Sigmoid colon (tissue), 7 donors: Measurements from ENCODE around the gene PLA2G15. TPM values are rescaled to one million over a fixed set of nuclear protein-coding genes. Genes with fewer than 3 reads are reported as not detected.
A peak's percentile ranks its signal among the peaks of the same experiment; 100 is the strongest.

Experiments
- DNase-seq: peaks from one replicate; pipeline ENCODE4 v3.0.0-alpha.2; 2019
- H3K27ac ChIP-seq, 4 donors: fragments of 200-600 bp; sonication (generic); one replicate each; pipeline ENCODE4 v1.5.1; 2016 to 2019; ENCODE audit warnings: mild to moderate bottlenecking in 1 of 4
- H3K27me3 ChIP-seq, 3 donors: fragments of 200-600 bp; sonication (generic); one replicate each; pipeline ENCODE4 v1.5.1; 2019; ENCODE audit warnings: mild to moderate bottlenecking in 1 of 3
- H3K36me3 ChIP-seq, 4 donors: fragments of 200-600 bp; sonication (generic); one replicate each; pipeline ENCODE4 v1.5.1; 2016 to 2019
- H3K4me1 ChIP-seq, 4 donors: fragments of 200-600 bp; sonication (generic); one replicate each; pipeline ENCODE4 v1.5.1; 2017 to 2019
- H3K4me3 ChIP-seq, 4 donors: fragments of 200-600 bp; sonication (generic); one replicate each; pipeline ENCODE4 v1.5.1; 2017 to 2019; ENCODE audit warnings: mild to moderate bottlenecking in 2 of 4, moderate library complexity in 1 of 4
- H3K9me3 ChIP-seq, 4 donors: fragments of 200-600 bp in 3 of 4; sonication (generic) in 3 of 4; one replicate each; pipeline versions ENCODE4 v1.5.1 to v1.6.1; 2013 to 2019
- EP300 ChIP-seq, 4 donors: sonication (generic); formaldehyde crosslinking; IDR thresholded peaks; one replicate each; pipeline ENCODE4 v1.6.1; 2017; ENCODE audit warnings: antibody characterized with exemption in 4 of 4
- POLR2A ChIP-seq, 2 donors: fragments of 450-650 bp; IDR thresholded peaks; one replicate each; pipeline ENCODE4 v1.6.1; 2016; ENCODE audit warnings: antibody characterized with exemption in 2 of 2, mild to moderate bottlenecking in 2 of 2, moderate library complexity in 2 of 2
- POLR2AphosphoS5 ChIP-seq, 4 donors: sonication (generic); formaldehyde crosslinking; IDR thresholded peaks; one replicate each; pipeline ENCODE4 v1.6.1; 2017; ENCODE audit warnings: antibody characterized with exemption in 4 of 4
- WGBS, 2 donors: extraction: QIAGEN DNeasy Blood & Tissue Kit; methylation state at CpG; one replicate each; pipeline ENCODE4 v1.1.7; 2013; 5-methylcytosine and 5-hydroxymethylcytosine counted together
- intact Hi-C: fragments of 100-400 bp; cut with DNase I; formaldehyde crosslinking; loops from one replicate; pipeline ENCODE4 v1.15.1; 2023
- polyA plus RNA-seq, 3 donors: library from polyadenylated mRNA; stranded (reverse); fragments of 200-250 nt; gene quantifications; one replicate each; pipeline ENCODE4 v1.2.3, GENCODE V29; 2013
- total RNA-seq, 4 donors: library from RNA; depleted of rRNA; stranded (reverse); fragments of >200 nt; gene quantifications; one replicate each; pipeline ENCODE4 v1.1.0, GENCODE V29; 2016
- TF ChIP-seq, protein P1 (sequence below), 4 experiments: fragments of 450-650 bp in 3 of 4; fragments of 200-600 bp in 1 of 4; IDR thresholded peaks; one replicate each; pipeline ENCODE4 v1.5.1; 2016 to 2019; ENCODE audit warnings: antibody characterized with exemption in 4 of 4, mild to moderate bottlenecking in 3 of 4, moderate library complexity in 2 of 4
- donor health status: healthy with polysubstance abuse.
- donor health status: Bipolar disorder and iron deficiency.
- donor health status: healthy.

PLA2G15 gene
- total and polyA plus RNA-seq, 7 donors, result 4.2 to 15.7 (median 10.2) TPM

GRCh38 chr16:68282064-68282452 is 36.9 kb downstream of the PLA2G15 start:
- Histone ChIP-seq H3K9me3 (no peaks in the 10 kb centered on the region), H3K4me1 (peaks cover 0 to 1% (median under 1%) of the 10 kb centered on the region in 4 donors), H3K4me3 (no peak overlapping the region), H3K27me3 (no peaks in the 10 kb centered on the region), H3K27ac (no peak overlapping the region), H3K36me3 (peaks cover 0 to 9% (median 3%) of the 10 kb centered on the region in 4 donors)
- intact Hi-C loops, result no loop called here
- WGBS, 2 donors, result 80 to 90% methylated on average over 4 of the region's 4 CpGs
- no peak for DNase-seq
- TF ChIP-seq EP300 (IDR thresholded peaks at IDR 0.05), result no peak
- TF ChIP-seq, protein P1, sequence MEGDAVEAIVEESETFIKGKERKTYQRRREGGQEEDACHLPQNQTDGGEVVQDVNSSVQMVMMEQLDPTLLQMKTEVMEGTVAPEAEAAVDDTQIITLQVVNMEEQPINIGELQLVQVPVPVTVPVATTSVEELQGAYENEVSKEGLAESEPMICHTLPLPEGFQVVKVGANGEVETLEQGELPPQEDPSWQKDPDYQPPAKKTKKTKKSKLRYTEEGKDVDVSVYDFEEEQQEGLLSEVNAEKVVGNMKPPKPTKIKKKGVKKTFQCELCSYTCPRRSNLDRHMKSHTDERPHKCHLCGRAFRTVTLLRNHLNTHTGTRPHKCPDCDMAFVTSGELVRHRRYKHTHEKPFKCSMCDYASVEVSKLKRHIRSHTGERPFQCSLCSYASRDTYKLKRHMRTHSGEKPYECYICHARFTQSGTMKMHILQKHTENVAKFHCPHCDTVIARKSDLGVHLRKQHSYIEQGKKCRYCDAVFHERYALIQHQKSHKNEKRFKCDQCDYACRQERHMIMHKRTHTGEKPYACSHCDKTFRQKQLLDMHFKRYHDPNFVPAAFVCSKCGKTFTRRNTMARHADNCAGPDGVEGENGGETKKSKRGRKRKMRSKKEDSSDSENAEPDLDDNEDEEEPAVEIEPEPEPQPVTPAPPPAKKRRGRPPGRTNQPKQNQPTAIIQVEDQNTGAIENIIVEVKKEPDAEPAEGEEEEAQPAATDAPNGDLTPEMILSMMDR (IDR thresholded peaks at IDR 0.05), result no peak
- no peak for TF ChIP-seq POLR2AphosphoS5 (IDR thresholded peaks at IDR 0.05)
- no peak for TF ChIP-seq POLR2A (IDR thresholded peaks at IDR 0.05)

DNA sequence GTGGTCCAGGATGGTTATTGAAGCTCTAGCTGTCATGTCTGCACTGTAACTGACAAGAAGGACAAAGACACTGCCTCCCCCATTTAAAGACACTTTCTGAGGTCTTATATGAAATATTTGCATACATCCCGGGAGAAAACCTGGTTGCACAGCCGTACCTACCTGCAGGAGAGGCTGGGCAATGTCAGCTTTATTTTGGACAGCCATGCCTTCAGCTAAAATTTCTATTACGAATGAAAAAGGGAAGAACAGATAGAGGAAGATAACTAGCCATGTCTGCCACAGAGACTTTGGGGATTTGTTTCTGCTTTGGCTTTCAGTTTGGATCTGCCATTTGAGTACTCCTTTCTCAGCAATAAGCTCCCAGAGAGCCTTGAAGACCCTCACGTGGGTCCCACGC is 38.2 kb downstream of the PLA2G15 start:
- TF ChIP-seq EP300 (IDR thresholded peaks at IDR 0.05) (no peak), POLR2A (IDR thresholded peaks at IDR 0.05) (no peak), POLR2AphosphoS5 (IDR thresholded peaks at IDR 0.05) (no peak)
- TF ChIP-seq, protein P1 (IDR thresholded peaks at IDR 0.05), result no peak
- Histone ChIP-seq H3K27me3 (no peaks in the 10 kb centered on the region), H3K4me1 (peaks cover 0 to 13% (median 2%) of the 10 kb centered on the region in 4 donors), H3K4me3 (no peak overlapping the region), H3K27ac (peak overlapping the region in 2 of 4 donors; percentile 17 to 31), H3K36me3 (peaks cover 0 to 18% (median 4%) of the 10 kb centered on the region in 4 donors), H3K9me3 (no peaks in the 10 kb centered on the region)
- intact Hi-C loops, result no loop called here
- no peak for DNase-seq
- WGBS, 2 donors, result 67% methylated on average over 5 of the region's 5 CpGs

GRCh38 chr16:68283801-68284598 is 38.8 kb downstream of the PLA2G15 start:
- Histone ChIP-seq H3K4me3 (no peak overlapping the region), H3K4me1 (peaks cover 0 to 13% (median 2%) of the 10 kb centered on the region in 4 donors), H3K27ac (peak overlapping the region in 2 of 4 donors; percentile 17 to 31), H3K36me3 (peaks cover 0 to 21% (median 4%) of the 10 kb centered on the region in 4 donors), H3K27me3 (no peaks in the 10 kb centered on the region), H3K9me3 (no peaks in the 10 kb centered on the region)
- intact Hi-C loops, result no loop called here
- no peak for DNase-seq
- WGBS, 2 donors, result 47 to 72% methylated on average over 9 of the region's 9 CpGs
- no peak for TF ChIP-seq EP300 (IDR thresholded peaks at IDR 0.05)
- TF ChIP-seq POLR2A (IDR thresholded peaks at IDR 0.05), result no peak
- TF ChIP-seq, protein P1 (IDR thresholded peaks at IDR 0.05), result no peak
- no peak for TF ChIP-seq POLR2AphosphoS5 (IDR thresholded peaks at IDR 0.05)

- no peak overlapping the region for H3K4me3 ChIP-seq
- no peaks in the 10 kb centered on the region for H3K27me3 ChIP-seq
- TF ChIP-seq POLR2AphosphoS5 (IDR thresholded peaks at IDR 0.05) (no peak), POLR2A (IDR thresholded peaks at IDR 0.05) (no peak), EP300 (IDR thresholded peaks at IDR 0.05) (no peak)
- TF ChIP-seq, protein P1 (IDR thresholded peaks at IDR 0.05), result no peak
- 43 to 73% methylated on average over 5 of the region's 5 CpGs for WGBS, 2 donors
- DNase-seq, result no peak
- peaks cover 0 to 26% (median 4%) of the 10 kb centered on the region in 4 donors for H3K36me3 ChIP-seq
- H3K9me3 ChIP-seq, result no peaks in the 10 kb centered on the region
- peaks cover 0 to 13% (median 2%) of the 10 kb centered on the region in 4 donors for H3K4me1 ChIP-seq
- H3K27ac ChIP-seq, result peak overlapping the region in 2 of 4 donors; percentile 16 to 31
- intact Hi-C loops, result no loop called here
Measured at GRCh38 chr16:68284847-68285246, 39.7 kb downstream of the PLA2G15 start.
